SK-N-SH (cell line): ENCODE results near the gene KDM6B.

Experiments used
- ELF1 ChIP-seq: IDR thresholded peaks from 2 replicates; pipeline ENCODE4 v1.4.0; 2012
- EZH2phosphoT487 ChIP-seq: fragments of 200-600 bp; sonication (generic); IDR thresholded peaks from 2 replicates; pipeline ENCODE4 v1.6.1; 2017; ENCODE audit warnings: low read depth, mixed run types, mild to moderate bottlenecking, antibody characterized with exemption, moderate library complexity, borderline replicate concordance
- MXI1 ChIP-seq: IDR thresholded peaks from 2 replicates; pipeline ENCODE4 v1.6.1; 2012; ENCODE audit warnings: mild to moderate bottlenecking, low read depth, low read length, improper control_type of control experiment
- RAD21 ChIP-seq: IDR thresholded peaks from 2 replicates; pipeline ENCODE4 v1.6.1; 2012; ENCODE audit warnings: mild to moderate bottlenecking, low read length
- YY1 ChIP-seq: IDR thresholded peaks from 2 replicates; pipeline ENCODE4 v1.4.0; 2012; ENCODE audit warnings: low read depth, mild to moderate bottlenecking
- TF ChIP-seq, protein P1 (sequence below): fragments of 200-600 bp; sonication (generic); IDR thresholded peaks from 2 replicates; pipeline ENCODE4 v1.6.1; 2017; ENCODE audit warnings: antibody characterized with exemption, mild to moderate bottlenecking, moderate library complexity

GRCh38 chr17:7823581-7824001 is 10.4 kb upstream of the KDM6B start:
- TF ChIP-seq, protein P1, sequence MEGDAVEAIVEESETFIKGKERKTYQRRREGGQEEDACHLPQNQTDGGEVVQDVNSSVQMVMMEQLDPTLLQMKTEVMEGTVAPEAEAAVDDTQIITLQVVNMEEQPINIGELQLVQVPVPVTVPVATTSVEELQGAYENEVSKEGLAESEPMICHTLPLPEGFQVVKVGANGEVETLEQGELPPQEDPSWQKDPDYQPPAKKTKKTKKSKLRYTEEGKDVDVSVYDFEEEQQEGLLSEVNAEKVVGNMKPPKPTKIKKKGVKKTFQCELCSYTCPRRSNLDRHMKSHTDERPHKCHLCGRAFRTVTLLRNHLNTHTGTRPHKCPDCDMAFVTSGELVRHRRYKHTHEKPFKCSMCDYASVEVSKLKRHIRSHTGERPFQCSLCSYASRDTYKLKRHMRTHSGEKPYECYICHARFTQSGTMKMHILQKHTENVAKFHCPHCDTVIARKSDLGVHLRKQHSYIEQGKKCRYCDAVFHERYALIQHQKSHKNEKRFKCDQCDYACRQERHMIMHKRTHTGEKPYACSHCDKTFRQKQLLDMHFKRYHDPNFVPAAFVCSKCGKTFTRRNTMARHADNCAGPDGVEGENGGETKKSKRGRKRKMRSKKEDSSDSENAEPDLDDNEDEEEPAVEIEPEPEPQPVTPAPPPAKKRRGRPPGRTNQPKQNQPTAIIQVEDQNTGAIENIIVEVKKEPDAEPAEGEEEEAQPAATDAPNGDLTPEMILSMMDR, result no peak
- no peak for TF ChIP-seq EZH2phosphoT487
- TF ChIP-seq ELF1, result no peak
- TF ChIP-seq YY1, result no peak
- no peak for TF ChIP-seq RAD21
- no peak for TF ChIP-seq MXI1
